ENCODE results near the gene ARHGAP30.

- no peak for TF ChIP-seq POLR2A (IDR thresholded peaks at IDR 0.05)
- TF ChIP-seq CTCF (IDR thresholded peaks at IDR 0.05): no peak
- no peak for TF ChIP-seq POLR2AphosphoS5 (IDR thresholded peaks at IDR 0.05; ENCODE audit: insufficient read depth in 1 of 2, low read depth in 1 of 2)
Observed at GRCh38 chr1:161037661-161038522, 31.8 kb downstream of the ARHGAP30 start.

Data from vagina (tissue), 2 donors.